PFSK-1 (cell line): ENCODE measurements around the gene TENT4A.

ENCODE experiments used
- POLR2AphosphoS5 ChIP-seq: IDR thresholded peaks from 2 replicates; pipeline ENCODE4 v1.6.1; 2012; ENCODE audit warnings: low read depth, mild to moderate bottlenecking, control low read depth, low read length, moderate library complexity
- SIN3A ChIP-seq: IDR thresholded peaks from 2 replicates; pipeline ENCODE4 v1.6.1; 2012; ENCODE audit warnings: mild to moderate bottlenecking, low read length, moderate library complexity, borderline replicate concordance; ENCODE audit not compliant: insufficient read depth

- TF ChIP-seq SIN3A (no peak), POLR2AphosphoS5 (no peak)
Observed at GRCh38 chr5:6788956-6789649, 75.9 kb downstream of the TENT4A start.
